Endothelial cell of umbilical vein (primary cell): ENCODE results near the gene OGFRL1. TPM values are rescaled to one million over a fixed set of nuclear protein-coding genes. Genes with fewer than 3 reads are reported as not detected.

ENCODE experiments used
- BruUV-seq: library from RNA; stranded (reverse); fragments of 400-500 nt; replicated peaks from 2 replicates; lab custom pipeline; 2021; lab: Mats Ljungman, UMichigan
- CTCF ChIA-PET: fragments of 300-600, 350-600 bp; sonication (Branson Sonifier 250); formaldehyde crosslinking; loops from one replicate; lab custom pipeline; 2021; ENCODE audit warnings: antibody characterized with exemption, inconsistent platforms; lab: Charles Lee
- POLR2A ChIA-PET: fragments of 300-600, 350-600 bp; sonication (Branson Sonifier 250); formaldehyde crosslinking; loops from one replicate; lab custom pipeline; 2021; ENCODE audit warnings: antibody characterized with exemption, inconsistent platforms; lab: Charles Lee
- DNase-seq: peaks from one replicate; pipeline ENCODE4 v3.0.0-alpha.2; 2011; ENCODE audit warnings: low read depth, low spot score
- FAIRE-seq: peaks from 2 replicates; lab custom pipeline; 2011; peaks lifted over from hg19 to GRCh38; lab: Jason Lieb, UNC
- H2AFZ ChIP-seq: 2 replicates; pipeline ENCODE4 v1.6.0; 2012; ENCODE audit warnings: low read depth, low read length, control low read depth, inconsistent platforms
- H3K27ac ChIP-seq: 2 replicates; pipeline ENCODE4 v1.5.1; 2011; ENCODE audit warnings: low read depth, mild to moderate bottlenecking, control low read depth, low read length, moderate library complexity; ENCODE audit not compliant: insufficient read depth
- H3K27me3 ChIP-seq, 2 experiments: 2 replicates each; pipeline versions ENCODE4 v1.6.0 to v1.6.1; 2011; ENCODE audit warnings: low read length in 2 of 2, mixed read lengths in 1 of 2; ENCODE audit not compliant: control insufficient read depth in 2 of 2, insufficient read depth in 2 of 2
- H3K36me3 ChIP-seq, 2 experiments: 2 replicates in 1 of 2; 3 replicates in 1 of 2; pipeline ENCODE4 v1.5.1; 2011; ENCODE audit warnings: low read length in 2 of 2, mild to moderate bottlenecking in 1 of 2, moderate library complexity in 1 of 2; ENCODE audit not compliant: control insufficient read depth in 2 of 2, insufficient read depth in 2 of 2; ENCODE audit errors: extremely low read depth in 1 of 2
- H3K4me1 ChIP-seq: 3 replicates; pipeline ENCODE4 v1.5.1; 2011; ENCODE audit warnings: mild to moderate bottlenecking, low read length; ENCODE audit not compliant: control insufficient read depth, insufficient read depth; ENCODE audit errors: extremely low read depth
- H3K4me2 ChIP-seq: 2 replicates; pipeline ENCODE4 v1.6.1; 2011; ENCODE audit warnings: low read length, control low read depth, mixed read lengths; ENCODE audit not compliant: insufficient read depth
- H3K4me3 ChIP-seq, 3 experiments: fragments of 200-600 bp in 1 of 3; sonication (generic), shearing (Covaris generic) in 1 of 3; replicated peaks in 1 of 3; 2 replicates each; pipeline ENCODE4 v1.5.1; 2011 to 2016; ENCODE audit warnings: control low read depth in 3 of 3, low read length in 3 of 3, mild to moderate bottlenecking in 2 of 3, inconsistent platforms in 1 of 3, low read depth in 1 of 3, moderate library complexity in 1 of 3; ENCODE audit not compliant: insufficient read depth in 1 of 3
- H3K79me2 ChIP-seq: 2 replicates; pipeline ENCODE4 v1.6.0; 2012; ENCODE audit warnings: low read length, inconsistent platforms; ENCODE audit not compliant: control insufficient read depth, insufficient read depth
- H3K9ac ChIP-seq: replicated peaks from 2 replicates; pipeline ENCODE3; 2011; ENCODE audit warnings: low read length, control low read depth; ENCODE audit not compliant: insufficient read depth; ENCODE audit errors: extremely low read depth
- H3K9me1 ChIP-seq: replicated peaks from 3 replicates; pipeline ENCODE4 v1.6.0; 2011; ENCODE audit warnings: mild to moderate bottlenecking, low read length; ENCODE audit not compliant: control insufficient read depth, insufficient read depth; ENCODE audit errors: extremely low read depth
- H3K9me3 ChIP-seq: replicated peaks from 2 replicates; pipeline ENCODE4 v1.5.1; 2012; ENCODE audit warnings: low read length, inconsistent platforms; ENCODE audit not compliant: control insufficient read depth, insufficient read depth
- H4K20me1 ChIP-seq: replicated peaks from 2 replicates; pipeline ENCODE3; 2011; ENCODE audit warnings: mild to moderate bottlenecking, low read length; ENCODE audit not compliant: control insufficient read depth, insufficient read depth; ENCODE audit errors: extremely low read depth
- CTCF ChIP-seq, 2 donors: IDR thresholded peaks; 1 replicate in 1 of 2; 2 replicates in 1 of 2; pipeline ENCODE4 v1.5.1; 2011; ENCODE audit warnings: low read length in 2 of 2, mild to moderate bottlenecking in 2 of 2, moderate library complexity in 2 of 2, control low read depth in 1 of 2, inconsistent platforms in 1 of 2, low read depth in 1 of 2; ENCODE audit not compliant: insufficient read depth in 1 of 2; ENCODE audit errors: extremely low read depth in 1 of 2
- EZH2 ChIP-seq: IDR thresholded peaks from 2 replicates; pipeline ENCODE4 v1.6.1; 2012; ENCODE audit warnings: borderline replicate concordance, low read depth, mild to moderate bottlenecking, moderate library complexity, low read length, inconsistent platforms; ENCODE audit not compliant: severe bottlenecking
- FOS ChIP-seq: IDR thresholded peaks from 2 replicates; pipeline ENCODE4 v1.6.1; 2011; ENCODE audit warnings: mild to moderate bottlenecking, low read length, moderate library complexity, borderline replicate concordance; ENCODE audit not compliant: insufficient read depth
- GATA2 ChIP-seq: IDR thresholded peaks from 2 replicates; pipeline ENCODE4 v1.7.0; 2011; ENCODE audit warnings: low read depth, mild to moderate bottlenecking, moderate library complexity, mixed read lengths, low read length; ENCODE audit not compliant: insufficient read length, insufficient read depth
- JUN ChIP-seq: IDR thresholded peaks from 2 replicates; pipeline ENCODE4 v1.6.1; 2011; ENCODE audit warnings: borderline replicate concordance, low read depth; ENCODE audit not compliant: insufficient read length, insufficient read depth
- MYC ChIP-seq: IDR thresholded peaks from one replicate; pipeline ENCODE4 v1.6.1; 2011; ENCODE audit warnings: mild to moderate bottlenecking, low read depth, low read length
- POLR2A ChIP-seq: IDR thresholded peaks from 2 replicates; pipeline ENCODE4 v1.6.1; 2012; ENCODE audit warnings: low read depth, mild to moderate bottlenecking, control low read depth, low read length
- POLR2AphosphoS5 ChIP-seq: IDR thresholded peaks from 2 replicates; pipeline ENCODE4 v1.6.1; 2012; ENCODE audit warnings: low read depth, mild to moderate bottlenecking, control low read depth, low read length, moderate library complexity; ENCODE audit not compliant: insufficient read depth
- dilution Hi-C: fragments of 300-500 bp; cut with MboI; formaldehyde crosslinking; loops from one replicate; pipeline ENCODE4 v1.15.0; 2019; ENCODE audit warnings: low sequenced_read_pairs; ENCODE audit not compliant: extremely low pct_ligation_motif_present
- intact Hi-C: fragments of 100-400 bp; cut with micrococcal nuclease; formaldehyde crosslinking; loops from one replicate; pipeline ENCODE4 v1.10.0; 2022
- polyA plus RNA-seq, 4 experiments: library from polyadenylated mRNA; depleted of rRNA in 3 of 4; stranded (reverse) in 3 of 4; unstranded in 1 of 4; fragments of >200 nt; gene quantifications; 2 replicates each; pipeline versions ENCODE4 v1.2.1 to v1.2.3, GENCODE V29; 2011 to 2012; ENCODE audit warnings: missing spikeins in 1 of 4
- total RNA-seq: library from RNA; stranded (reverse); gene quantifications from 2 replicates; pipeline ENCODE4 v1.2.3, GENCODE V29; 2021
- TF ChIP-seq, protein P1 (sequence below): IDR thresholded peaks from 2 replicates; pipeline ENCODE4 v1.6.1; 2011; ENCODE audit not compliant: insufficient read depth, insufficient read length

The OGFRL1 gene
- total and polyA plus RNA-seq, 2 donors (not counting 3 experiments of a cell fraction or from before 2014, with no cell fraction given), result 3.4 to 19.4 TPM

GRCh38 chr6:71268735-71269437, 19.7 kb upstream of the OGFRL1 start:
- no TSS peak for BruUV-seq
- H2AFZ ChIP-seq, result no peak overlapping the region
- DNase-seq, result no peak
- no peaks in the 10 kb centered on the region for H3K27me3 ChIP-seq
- TF ChIP-seq FOS, result no peak
- TF ChIP-seq GATA2, result no peak
- TF ChIP-seq MYC, result no peak
- no peak for TF ChIP-seq POLR2A
- TF ChIP-seq EZH2, result no peak
- no peak for TF ChIP-seq JUN
- TF ChIP-seq CTCF (IDR thresholded peaks at IDR 0.05; ENCODE audit: extremely low read depth in 1 of 2, insufficient read depth in 1 of 2, low read depth in 1 of 2, low read length in 2 of 2), result no peak
- TF ChIP-seq POLR2AphosphoS5, result no peak
- TF ChIP-seq, protein P1, sequence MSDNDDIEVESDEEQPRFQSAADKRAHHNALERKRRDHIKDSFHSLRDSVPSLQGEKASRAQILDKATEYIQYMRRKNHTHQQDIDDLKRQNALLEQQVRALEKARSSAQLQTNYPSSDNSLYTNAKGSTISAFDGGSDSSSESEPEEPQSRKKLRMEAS, result no peak
- intact Hi-C loops (no loop called here), dilution Hi-C loops (no loop called here)
- ChIA-PET CTCF (interaction anchor here (0.9 to 1.1 kb wide), 2 partner anchors 19 to 21 kb away, joined by 3 read pairs; no protein-coding TSS in a partner anchor), POLR2A (no interaction called here)
- no peaks in the 10 kb centered on the region for H3K36me3 ChIP-seq
- no peaks in the 10 kb centered on the region for H3K79me2 ChIP-seq
- H3K27ac ChIP-seq, result no peak overlapping the region
- H3K9me3 ChIP-seq, result no peaks in the 10 kb centered on the region
- no peak overlapping the region for H3K4me2 ChIP-seq
- FAIRE-seq, result no peak
- H3K9ac ChIP-seq, result no peak overlapping the region
- no peaks in the 10 kb centered on the region for H3K9me1 ChIP-seq
- no peaks in the 10 kb centered on the region for H4K20me1 ChIP-seq
- H3K4me1 ChIP-seq, result no peaks in the 10 kb centered on the region
- no peak overlapping the region for H3K4me3 ChIP-seq
